ENCODE results near the gene NUP210. TPM values are rescaled to one million over a fixed set of nuclear protein-coding genes. Genes with fewer than 3 reads are reported as not detected.

NUP210 gene
- polyA plus RNA-seq, 1 of the 3 experiments (the other 2 are of a cell fraction) = 1.8 TPM

- no peak for DNase-seq
- TF ChIP-seq RAD21 (IDR thresholded peaks at IDR 0.05; ENCODE audit: low read length) (no peak), NFIC (IDR thresholded peaks at IDR 0.05; ENCODE audit: borderline replicate concordance) (no peak), RFX5 (IDR thresholded peaks at IDR 0.05; ENCODE audit: low read length) (no peak), POLR2AphosphoS5 (IDR thresholded peaks at IDR 0.05; ENCODE audit: low read depth, low read length) (no peak), MAX (IDR thresholded peaks at IDR 0.05; ENCODE audit: low read depth) (no peak), ZBTB33 (IDR thresholded peaks at IDR 0.05; ENCODE audit: borderline replicate concordance, low read depth) (no peak), GATA2 (CRISPR knock-in tag; IDR thresholded peaks at IDR 0.05) (no peak), YY1 (IDR thresholded peaks at IDR 0.05; ENCODE audit: low read depth) (no peak), MXI1 (IDR thresholded peaks at IDR 0.05; ENCODE audit: low read depth, low read length) (no peak), CTCF (IDR thresholded peaks at IDR 0.05) (no peak)
- TF ChIP-seq, protein P1, sequence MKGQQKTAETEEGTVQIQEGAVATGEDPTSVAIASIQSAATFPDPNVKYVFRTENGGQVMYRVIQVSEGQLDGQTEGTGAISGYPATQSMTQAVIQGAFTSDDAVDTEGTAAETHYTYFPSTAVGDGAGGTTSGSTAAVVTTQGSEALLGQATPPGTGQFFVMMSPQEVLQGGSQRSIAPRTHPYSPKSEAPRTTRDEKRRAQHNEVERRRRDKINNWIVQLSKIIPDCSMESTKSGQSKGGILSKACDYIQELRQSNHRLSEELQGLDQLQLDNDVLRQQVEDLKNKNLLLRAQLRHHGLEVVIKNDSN (IDR thresholded peaks at IDR 0.05; ENCODE audit: borderline replicate concordance, low read depth) = no peak
- CTCF ChIA-PET = interaction anchor here (0.7 to 1.7 kb wide), 2 partner anchors 17 to 168 kb away, joined by 4 to 7 read pairs; no protein-coding TSS in a partner anchor
These were observed 119.4 kb downstream of the NUP210 start for GRCh38 chr3:13300546-13301285.

More at GRCh38 chr3:13300546-13301285, 119.4 kb downstream of the NUP210 start:
- Histone ChIP-seq H3K9me2 (no peaks in the 10 kb centered on the region), H3K27me3 (ENCODE audit: insufficient read depth) (no peaks in the 10 kb centered on the region), H4K20me1 (ENCODE audit: insufficient read depth) (no peaks in the 10 kb centered on the region), H3K27ac (ENCODE audit: low read depth in 2 of 2, low read length in 1 of 2) (peak overlapping the region in 1 of 2 experiments; percentile 60; a peak in 1 of 4 replicates), H3K9me3 (no peaks in the 10 kb centered on the region), H2AFZ (ENCODE audit: low read depth) (no peak overlapping the region), H3K4me2 (peak overlapping the region; percentile 47; the same call in 1 of the 2 replicates), H3K4me1 (ENCODE audit: control insufficient read depth in 1 of 2, insufficient read depth in 2 of 2, low read depth in 1 of 2, low read length in 1 of 2) (peaks cover 9 to 10% of the 10 kb centered on the region in 2 experiments; a peak in 1 of 4 replicates), H3F3A (replicated peaks; ENCODE audit: insufficient read depth) (no peaks in the 10 kb centered on the region), H3K79me2 (ENCODE audit: insufficient read depth) (no peaks in the 10 kb centered on the region), H3K9ac (no peak overlapping the region), H3K4me3 (ENCODE audit: low read depth in 2 of 2, low read length in 1 of 2) (no peak overlapping the region), H3K36me3 (replicated peaks in 1 of 2; ENCODE audit: control insufficient read depth in 1 of 2, insufficient read depth in 2 of 2, low read length in 1 of 2) (no peaks in the 10 kb centered on the region)
- POLR2A ChIA-PET = no interaction called here
- WGBS (ENCODE audit: low lambda C conversion rate) = 53% methylated on average over 5 of the region's 5 CpGs

Data from SK-N-SH (cell line).